ENCODE results near the gene CCDC89. TPM values are rescaled to one million over a fixed set of nuclear protein-coding genes. Genes with fewer than 3 reads are reported as not detected.

Gene CCDC89
- total and polyA plus RNA-seq, 2 donors (not counting 3 experiments of a cell fraction or from before 2014, with no cell fraction given), result not detected

- FAIRE-seq (no peak), DNase-seq (ENCODE audit: low read depth, low spot score) (no peak)
- Histone ChIP-seq H3K9me1 (replicated peaks; ENCODE audit: control insufficient read depth, extremely low read depth, insufficient read depth, low read length) (no peaks in the 10 kb centered on the region), H3K4me3 (replicated peaks in 1 of 3; ENCODE audit: insufficient read depth in 1 of 3, low read depth in 1 of 3, low read length in 3 of 3) (no peak overlapping the region), H3K9me3 (replicated peaks; ENCODE audit: control insufficient read depth, insufficient read depth, low read length) (no peaks in the 10 kb centered on the region), H3K9ac (replicated peaks; ENCODE audit: extremely low read depth, insufficient read depth, low read length) (no peak overlapping the region), H4K20me1 (replicated peaks; ENCODE audit: control insufficient read depth, extremely low read depth, insufficient read depth, low read length) (no peaks in the 10 kb centered on the region), H3K79me2 (ENCODE audit: control insufficient read depth, insufficient read depth, low read length) (no peaks in the 10 kb centered on the region), H2AFZ (ENCODE audit: low read depth, low read length) (no peak overlapping the region), H3K4me1 (ENCODE audit: control insufficient read depth, extremely low read depth, insufficient read depth, low read length) (peaks cover 4% of the 10 kb centered on the region), H3K27ac (ENCODE audit: insufficient read depth, low read depth, low read length) (no peak overlapping the region), H3K27me3 (ENCODE audit: control insufficient read depth in 2 of 2, insufficient read depth in 2 of 2, low read length in 2 of 2) (peaks cover 20 to 43% of the 10 kb centered on the region in 2 experiments), H3K4me2 (ENCODE audit: insufficient read depth, low read length) (no peak overlapping the region), H3K36me3 (ENCODE audit: control insufficient read depth in 2 of 2, extremely low read depth in 1 of 2, insufficient read depth in 2 of 2, low read length in 2 of 2) (no peaks in the 10 kb centered on the region)
- no TSS peak for BruUV-seq (replicated peaks)
- intact Hi-C loops (cut with micrococcal nuclease), result no loop called here
- no peak for TF ChIP-seq MAX (IDR thresholded peaks at IDR 0.05; ENCODE audit: insufficient read depth, insufficient read length)
- no peak for TF ChIP-seq FOS (IDR thresholded peaks at IDR 0.05; ENCODE audit: borderline replicate concordance, insufficient read depth, low read length)
- no peak for TF ChIP-seq GATA2 (IDR thresholded peaks at IDR 0.05; ENCODE audit: insufficient read depth, insufficient read length, low read depth, low read length)
- no peak for TF ChIP-seq CTCF (IDR thresholded peaks at IDR 0.05; ENCODE audit: extremely low read depth in 1 of 2, insufficient read depth in 1 of 2, low read depth in 1 of 2, low read length in 2 of 2)
- TF ChIP-seq POLR2A (IDR thresholded peaks at IDR 0.05; ENCODE audit: low read depth, low read length), result no peak
- TF ChIP-seq EZH2 (IDR thresholded peaks at IDR 0.05; ENCODE audit: borderline replicate concordance, low read depth, low read length, severe bottlenecking), result no peak
- no peak for TF ChIP-seq POLR2AphosphoS5 (IDR thresholded peaks at IDR 0.05; ENCODE audit: insufficient read depth, low read depth, low read length)
- no peak for TF ChIP-seq JUN (IDR thresholded peaks at IDR 0.05; ENCODE audit: borderline replicate concordance, insufficient read depth, insufficient read length, low read depth)
- TF ChIP-seq MYC (IDR thresholded peaks at IDR 0.05; ENCODE audit: low read depth, low read length), result no peak
- ChIA-PET CTCF (interaction anchor here (0.9 to 2.4 kb wide), 7 partner anchors 10 to 175 kb away, joined by 3 to 10 read pairs (median 4); partner anchors contain the start of gene CCDC83), POLR2A (interaction anchor here (0.6 kb wide), 1 partner anchor 108 kb away, joined by 3 read pairs; no protein-coding TSS in a partner anchor)
- dilution Hi-C loops (cut with MboI; ENCODE audit: extremely low pct_ligation_motif_present, low sequenced_read_pairs), result no loop called here
These were observed 6.4 kb downstream of the CCDC89 start for GRCh38 chr11:85679576-85679975.

Data from endothelial cell of umbilical vein (primary cell).